NCI-H2081 (cell line): ENCODE data around the gene TMEM9.
"Not testable (repeated sequence)": the region's sequence is repeated elsewhere in the genome, so short reads cannot be mapped to it uniquely, and the experiment has no call there.

Source experiments
- DNase-seq, 2 experiments: peaks; one replicate each; lab custom pipeline; 2025; lab: John Stamatoyannopoulos, UW

The TMEM9 gene

GRCh38 chr1:201172999-201173610, 18.8 kb upstream of the TMEM9 start:
- no peak for DNase-seq

- DNase-seq: no peak
Measured at GRCh38 chr1:201172326-201172725, 18.1 kb upstream of the TMEM9 start.

- peak; percentile 57 to 80 for DNase-seq
Measured at GRCh38 chr1:201171063-201172036, 17.1 kb upstream of the TMEM9 start.

GRCh38 chr1:201170533-201171062, 16.3 kb upstream of the TMEM9 start:
- DNase-seq: peak; percentile 97 to 98

- no peak for DNase-seq
Measured at GRCh38 chr1:201169971-201170532, 15.8 kb upstream of the TMEM9 start.

GRCh38 chr1:201169203-201169602, 14.9 kb upstream of the TMEM9 start:
- no peak for DNase-seq

- DNase-seq: peak; percentile 64 to 85
Measured at GRCh38 chr1:201167041-201167991, 13.0 kb upstream of the TMEM9 start.

GRCh38 chr1:201164645-201165044, 10.4 kb upstream of the TMEM9 start:
- no peak for DNase-seq

GRCh38 chr1:201163707-201164106, 9.4 kb upstream of the TMEM9 start:
- DNase-seq: no peak

- DNase-seq: not testable (repeated sequence)
Measured at GRCh38 chr1:201163036-201163435, 8.8 kb upstream of the TMEM9 start.

- DNase-seq: no peak
Measured at GRCh38 chr1:201157949-201158348, 3.7 kb upstream of the TMEM9 start.

- DNase-seq: no peak
Measured at GRCh38 chr1:201156819-201157218, 2.5 kb upstream of the TMEM9 start.

GRCh38 chr1:201156346-201156745, 2.1 kb upstream of the TMEM9 start:
- no peak for DNase-seq

- DNase-seq: no peak
Measured at GRCh38 chr1:201155354-201155753, 1.1 kb upstream of the TMEM9 start.

- DNase-seq: peak; percentile 59 to 69
Measured at GRCh38 chr1:201153474-201154388, 543 bp downstream of the TMEM9 start.

- peak; percentile 45 to 57 for DNase-seq
Measured at GRCh38 chr1:201149400-201149799, 4.9 kb downstream of the TMEM9 start.

GRCh38 chr1:201147396-201148015, 6.8 kb downstream of the TMEM9 start:
- DNase-seq: no peak

GRCh38 chr1:201146626-201147390, 7.5 kb downstream of the TMEM9 start:
- no peak for DNase-seq

- no peak for DNase-seq
Measured at GRCh38 chr1:201145816-201146215, 8.5 kb downstream of the TMEM9 start.
